K562 (cell line): Measurements from ENCODE around the gene PPM1D. TPM values are rescaled to one million over a fixed set of nuclear protein-coding genes. Genes with fewer than 3 reads are reported as not detected.
A peak's percentile ranks its signal among the peaks of the same experiment; 100 is the strongest.

Experiments
- ATAC-seq: fragments of 200-7000 bp; cut with Tn5 transposase; 3 replicates; pipeline ENCODE4 v1.9.1; 2020; ENCODE audit warnings: moderate library complexity
- BruUV-seq: library from RNA; stranded (reverse); fragments of 400-500 nt; replicated peaks from 2 replicates; lab custom pipeline; 2021; lab: Mats Ljungman, UMichigan
- CTCF ChIA-PET: fragments of 300-600 bp; formaldehyde crosslinking; extraction: SDS; loops from one replicate; lab custom pipeline; 2021; ENCODE audit warnings: low intra/inter-chr PET ratio; lab: Yijun Ruan, JAX
- POLR2A ChIA-PET: fragments of 300-600, 350-650 bp; sonication (Branson Sonifier 250); formaldehyde crosslinking; extraction: SDS; loops from one replicate; lab custom pipeline; 2021; ENCODE audit warnings: antibody characterized with exemption, inconsistent platforms; lab: Yijun Ruan, JAX
- DNase-seq, 4 experiments: peaks; one replicate each; pipeline versions ENCODE4 v3.0.0 to v3.0.0-alpha.2; 2011 to 2018; ENCODE audit warnings: low spot score in 3 of 4, mixed read lengths in 3 of 4; ENCODE audit errors: extremely low read depth in 1 of 4
- FAIRE-seq: peaks from 2 replicates; lab custom pipeline; 2011; peaks lifted over from hg19 to GRCh38; lab: Jason Lieb, UNC
- H2AFZ ChIP-seq: 2 replicates; pipeline ENCODE4 v1.6.0; 2011; ENCODE audit warnings: low read depth, low read length, control low read depth, inconsistent platforms
- H3K27ac ChIP-seq: fragments of 200-600 bp; 3 replicates; pipeline ENCODE4 v1.8.0; 2011; ENCODE audit warnings: low read depth, mild to moderate bottlenecking, control low read depth, inconsistent platforms, low read length, moderate library complexity, mixed read lengths; ENCODE audit errors: extremely low read depth
- H3K27me3 ChIP-seq, 2 experiments: fragments of 300-600 bp in 1 of 2; 2 replicates in 1 of 2; 3 replicates in 1 of 2; pipeline versions ENCODE4 v1.6.0 to v1.8.0; 2011; ENCODE audit warnings: inconsistent platforms in 2 of 2, low read length in 2 of 2, mild to moderate bottlenecking in 1 of 2, mixed read lengths in 1 of 2, moderate library complexity in 1 of 2; ENCODE audit not compliant: control insufficient read depth in 2 of 2, insufficient read depth in 2 of 2
- H3K36me3 ChIP-seq: fragments of 300-600 bp; 3 replicates; pipeline ENCODE4 v1.8.0; 2011; ENCODE audit warnings: mild to moderate bottlenecking, low read length, inconsistent platforms; ENCODE audit not compliant: control insufficient read depth, insufficient read depth
- H3K4me1 ChIP-seq, 2 experiments: fragments of 200-600 bp in 1 of 2; replicated peaks in 1 of 2; 2 replicates in 1 of 2; 3 replicates in 1 of 2; pipeline versions ENCODE4 v1.5.1 to v1.8.0; 2011; ENCODE audit warnings: inconsistent platforms in 2 of 2, low read length in 2 of 2, mild to moderate bottlenecking in 1 of 2, mixed read lengths in 1 of 2, moderate library complexity in 1 of 2; ENCODE audit not compliant: control insufficient read depth in 2 of 2, insufficient read depth in 2 of 2
- H3K4me2 ChIP-seq: 2 replicates; pipeline ENCODE4 v1.6.1; 2011; ENCODE audit warnings: low read length, control low read depth, inconsistent platforms, mixed read lengths; ENCODE audit not compliant: insufficient read depth
- H3K4me3 ChIP-seq: fragments of 200-600 bp; sonication (generic), shearing (Covaris generic); 2 replicates; pipeline ENCODE4 v1.5.1; 2016; ENCODE audit warnings: control low read depth, inconsistent platforms
- H3K79me2 ChIP-seq: fragments of 200-600 bp; 3 replicates; pipeline ENCODE4 v1.8.0; 2011; ENCODE audit warnings: low read length, inconsistent platforms; ENCODE audit not compliant: control insufficient read depth, insufficient read depth
- H3K9ac ChIP-seq, 2 experiments: 2 replicates each; pipeline versions ENCODE4 v1.6.0 to v1.6.1; 2011; ENCODE audit warnings: low read depth in 2 of 2, low read length in 2 of 2, control low read depth in 1 of 2, inconsistent platforms in 1 of 2, mild to moderate bottlenecking in 1 of 2, mixed read lengths in 1 of 2; ENCODE audit not compliant: insufficient read depth in 1 of 2
- H3K9me1 ChIP-seq: one replicate; pipeline ENCODE4 v1.6.0; 2011; ENCODE audit warnings: inconsistent platforms, mild to moderate bottlenecking, low read length, moderate library complexity; ENCODE audit not compliant: control insufficient read depth, insufficient read depth
- H3K9me3 ChIP-seq: replicated peaks from 2 replicates; pipeline ENCODE4 v1.5.1; 2011; ENCODE audit warnings: low read depth, low read length, inconsistent platforms; ENCODE audit not compliant: control insufficient read depth, insufficient read depth
- H4K20me1 ChIP-seq: replicated peaks from 2 replicates; pipeline ENCODE4 v1.6.1; 2011; ENCODE audit warnings: low read length, inconsistent platforms, mixed read lengths; ENCODE audit not compliant: control insufficient read depth, insufficient read depth
- SAFB2 ChIP-seq: fragments of 200-400 bp; formaldehyde crosslinking; IDR thresholded peaks from 2 replicates; pipeline ENCODE4 v1.6.1; 2018; ENCODE audit warnings: borderline replicate concordance, low read length, low read depth, moderate library complexity; ENCODE audit not compliant: severe bottlenecking
- WGBS: fragments of 100-300 bp; shearing (Covaris generic); methylation state at CpG from one replicate; pipeline ENCODE4 v1.1.6; 2016; ENCODE audit warnings: low coverage, mixed read lengths; ENCODE audit not compliant: insufficient coverage; ENCODE audit errors: missing lambda C conversion rate; 5-methylcytosine and 5-hydroxymethylcytosine counted together
- in situ Hi-C: fragments of 300-500 bp; cut with MboI; formaldehyde crosslinking; loops from 4 replicates; pipeline ENCODE4 v1.15.0; 2018; ENCODE audit warnings: inconsistent platforms, mixed read lengths
- intact Hi-C: fragments of 100-400 bp; cut with micrococcal nuclease; formaldehyde crosslinking; loops from 2 replicates; pipeline ENCODE4 v1.14.2; 2022
- polyA plus RNA-seq, 8 experiments: library from polyadenylated mRNA; depleted of rRNA in 4 of 8; stranded (reverse) in 5 of 8; unstranded in 3 of 8; fragments of >200 nt; fragmentation: Nextera tagmentation in 2 of 8; fragmentation: Illumina TruSeq in 1 of 8; extraction: Ambion mirVana in 2 of 8; extraction: Trizol in 1 of 8; gene quantifications; 2 replicates each; pipeline versions ENCODE4 v1.2.1 to v1.2.3, GENCODE V29; 2011 to 2014; ENCODE audit warnings: inconsistent platforms in 1 of 8, missing spikeins in 1 of 8
- total RNA-seq, 7 experiments: library from RNA; depleted of rRNA in 6 of 7; stranded (reverse); fragments of >200 nt in 6 of 7; fragmentation: Illumina TruSeq in 2 of 7; extraction: Trizol in 2 of 7; gene quantifications; 2 replicates each; pipeline versions ENCODE4 v1.2.1 to v1.2.3, GENCODE V29; 2011 to 2021; ENCODE audit warnings: low replicate concordance in 1 of 7
- TF ChIP-seq, protein P1 (sequence below), 3 experiments: fragments of 200-800 bp in 1 of 3; fragments of 250-450 bp in 1 of 3; fragments of 450-650 bp in 1 of 3; sonication (Bioruptor Pico) in 1 of 3; sonication (Bioruptor generic) in 1 of 3; formaldehyde crosslinking in 1 of 3; IDR thresholded peaks; 2 replicates each; pipeline versions ENCODE4 v1.6.1 to v1.8.0; 2016 to 2022; ENCODE audit warnings: mild to moderate bottlenecking in 2 of 3, missing genetic modification characterization in 2 of 3, missing compliant biosample characterization in 1 of 3, moderate library complexity in 1 of 3

PPM1D gene
- total and polyA plus RNA-seq, 9 of the 15 experiments (the other 6 are each of a cell fraction or from before 2014, with no cell fraction given): 2.1 to 19.0 (median 7.8) TPM

DNA sequence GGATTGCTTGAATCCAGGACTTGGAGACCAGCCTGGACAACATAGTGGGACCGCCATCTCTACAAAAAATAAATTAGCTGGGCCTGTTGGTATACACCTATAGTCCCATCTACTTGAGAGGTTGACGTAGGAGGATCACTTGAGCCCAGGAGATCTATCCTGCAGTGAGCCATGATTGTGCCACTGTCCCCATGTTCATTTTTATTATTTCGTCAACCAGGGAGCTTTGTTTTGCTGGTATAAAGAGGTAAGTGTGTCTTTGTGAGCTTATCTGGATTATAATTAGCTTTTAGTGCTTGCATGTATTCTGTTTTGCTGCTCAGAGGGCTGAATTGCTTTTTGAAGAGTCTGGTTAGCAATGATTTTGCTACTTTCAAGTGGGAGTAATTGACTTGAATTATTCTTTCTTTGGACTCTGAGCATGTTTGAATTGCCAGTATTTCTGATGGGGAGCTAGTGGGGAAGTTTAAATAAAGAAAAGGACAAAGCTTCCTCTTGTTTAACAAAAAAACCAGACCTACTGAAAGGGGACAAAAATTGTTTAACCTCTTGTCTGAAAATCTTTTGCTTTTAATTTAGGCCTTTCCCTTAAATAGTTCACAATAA lies 46.0 kb downstream of the PPM1D start:
- ChIA-PET CTCF (no interaction called here), POLR2A (interaction anchor here (0.7 to 1.1 kb wide), 3 partner anchors 15 to 939 kb away, joined by 3 to 5 read pairs (median 3); partner anchors contain the start of gene PTRH2)
- WGBS: 91% methylated on average over 3 of the region's 3 CpGs
- no peaks in the 10 kb centered on the region for H3K27me3 ChIP-seq
- H3K27ac ChIP-seq: no peak overlapping the region
- FAIRE-seq (no peak), DNase-seq (no peak), ATAC-seq (no peak)
- H3K9me3 ChIP-seq: no peaks in the 10 kb centered on the region
- H3K4me3 ChIP-seq: no peak overlapping the region
- intact Hi-C loops (no loop called here), in situ Hi-C loops (loop anchor here (10.0 kb wide), 1 partner anchor 541 kb away; no protein-coding TSS in a partner anchor)
- peaks cover 13% of the 10 kb centered on the region; the same call in 2 of the 3 replicates for H3K79me2 ChIP-seq
- TF ChIP-seq, protein P1, sequence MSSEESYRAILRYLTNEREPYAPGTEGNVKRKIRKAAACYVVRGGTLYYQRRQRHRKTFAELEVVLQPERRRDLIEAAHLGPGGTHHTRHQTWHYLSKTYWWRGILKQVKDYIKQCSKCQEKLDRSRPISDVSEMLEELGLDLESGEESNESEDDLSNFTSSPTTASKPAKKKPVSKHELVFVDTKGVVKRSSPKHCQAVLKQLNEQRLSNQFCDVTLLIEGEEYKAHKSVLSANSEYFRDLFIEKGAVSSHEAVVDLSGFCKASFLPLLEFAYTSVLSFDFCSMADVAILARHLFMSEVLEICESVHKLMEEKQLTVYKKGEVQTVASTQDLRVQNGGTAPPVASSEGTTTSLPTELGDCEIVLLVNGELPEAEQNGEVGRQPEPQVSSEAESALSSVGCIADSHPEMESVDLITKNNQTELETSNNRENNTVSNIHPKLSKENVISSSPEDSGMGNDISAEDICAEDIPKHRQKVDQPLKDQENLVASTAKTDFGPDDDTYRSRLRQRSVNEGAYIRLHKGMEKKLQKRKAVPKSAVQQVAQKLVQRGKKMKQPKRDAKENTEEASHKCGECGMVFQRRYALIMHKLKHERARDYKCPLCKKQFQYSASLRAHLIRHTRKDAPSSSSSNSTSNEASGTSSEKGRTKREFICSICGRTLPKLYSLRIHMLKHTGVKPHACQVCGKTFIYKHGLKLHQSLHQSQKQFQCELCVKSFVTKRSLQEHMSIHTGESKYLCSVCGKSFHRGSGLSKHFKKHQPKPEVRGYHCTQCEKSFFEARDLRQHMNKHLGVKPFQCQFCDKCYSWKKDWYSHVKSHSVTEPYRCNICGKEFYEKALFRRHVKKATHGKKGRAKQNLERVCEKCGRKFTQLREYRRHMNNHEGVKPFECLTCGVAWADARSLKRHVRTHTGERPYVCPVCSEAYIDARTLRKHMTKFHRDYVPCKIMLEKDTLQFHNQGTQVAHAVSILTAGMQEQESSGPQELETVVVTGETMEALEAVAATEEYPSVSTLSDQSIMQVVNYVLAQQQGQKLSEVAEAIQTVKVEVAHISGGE (CRISPR knock-in tag; IDR thresholded peaks at IDR 0.05): peak in 1 of 3 experiments; percentile 68; a peak in 2 of 6 replicates
- TF ChIP-seq SAFB2: no peak
- H3K9me1 ChIP-seq: no peaks in the 10 kb centered on the region
- peaks cover 27% of the 10 kb centered on the region; the same call in 2 of the 3 replicates for H3K36me3 ChIP-seq
- no peak overlapping the region for H3K9ac ChIP-seq
- BruUV-seq: no TSS peak
- no peak overlapping the region for H3K4me2 ChIP-seq
- H2AFZ ChIP-seq: no peak overlapping the region
- no peaks in the 10 kb centered on the region for H4K20me1 ChIP-seq
- H3K4me1 ChIP-seq: no peaks in the 10 kb centered on the region
